Neural cell (in vitro differentiated cells): ENCODE results near the gene SRGAP3. TPM values are rescaled to one million over a fixed set of nuclear protein-coding genes. Genes with fewer than 3 reads are reported as not detected.
A peak's percentile ranks its signal among the peaks of the same experiment; 100 is the strongest.
"Not testable (repeated sequence)": the region's sequence is repeated elsewhere in the genome, so short reads cannot be mapped to it uniquely, and the experiment has no call there.

Experiments used
- H2AFZ ChIP-seq: fragments of 200-600, 300-800 bp; sonication (generic), shearing (Covaris generic); 2 replicates; pipeline ENCODE4 v1.6.0; 2014; ENCODE audit warnings: low read depth, mild to moderate bottlenecking, antibody characterized with exemption, low read length, moderate library complexity
- H3F3A ChIP-seq: fragments of 200-600 bp; shearing (Covaris generic); 2 replicates; pipeline ENCODE4 v1.6.1; 2016; ENCODE audit warnings: mild to moderate bottlenecking, moderate library complexity, mixed read lengths, antibody characterized with exemption, low read length; ENCODE audit not compliant: insufficient read depth, poor library complexity, severe bottlenecking
- H3K27ac ChIP-seq: fragments of 200-600, 300-800 bp; sonication (generic), shearing (Covaris generic); 2 replicates; pipeline ENCODE4 v1.5.1; 2014; ENCODE audit warnings: mild to moderate bottlenecking, low read length, moderate library complexity
- H3K27me3 ChIP-seq: fragments of 300-800, 200-600 bp; sonication (generic), shearing (Covaris generic); 2 replicates; pipeline ENCODE4 v1.6.0; 2014; ENCODE audit warnings: mild to moderate bottlenecking, low read depth, low read length, moderate library complexity; ENCODE audit not compliant: insufficient read depth
- H3K36me3 ChIP-seq: fragments of 300-800, 200-600 bp; sonication (generic), shearing (Covaris generic); 2 replicates; pipeline ENCODE4 v1.5.1; 2014; ENCODE audit warnings: mild to moderate bottlenecking, antibody characterized with exemption, low read length, moderate library complexity; ENCODE audit not compliant: insufficient read depth
- H3K4me2 ChIP-seq: fragments of 300-800, 200-600 bp; sonication (generic), shearing (Covaris generic); 2 replicates; pipeline ENCODE4 v1.6.0; 2014; ENCODE audit warnings: mild to moderate bottlenecking, low read length
- H3K4me3 ChIP-seq: fragments of 300-800, 200-600 bp; sonication (generic), shearing (Covaris generic); 2 replicates; pipeline ENCODE4 v1.5.1; 2014; ENCODE audit warnings: mild to moderate bottlenecking, low read length, moderate library complexity
- H3K79me2 ChIP-seq: fragments of 200-600 bp; shearing (Covaris generic); replicated peaks from 2 replicates; pipeline ENCODE4 v1.6.0; 2014; ENCODE audit warnings: mild to moderate bottlenecking, low read length, moderate library complexity; ENCODE audit not compliant: insufficient read depth
- H3K9ac ChIP-seq: fragments of 300-800, 200-600 bp; sonication (generic), shearing (Covaris generic); 2 replicates; pipeline ENCODE4 v1.6.1; 2016; ENCODE audit warnings: mild to moderate bottlenecking, low read length, mixed read lengths
- H3K9me2 ChIP-seq: fragments of 200-600 bp; shearing (Covaris generic); 2 replicates; pipeline ENCODE4 v1.6.1; 2016; ENCODE audit warnings: mild to moderate bottlenecking, low read length, mixed read lengths; ENCODE audit not compliant: insufficient read depth
- H3K9me3 ChIP-seq: fragments of 200-600, 300-800 bp; sonication (generic), shearing (Covaris generic); 2 replicates; pipeline ENCODE4 v1.6.1; 2016; ENCODE audit warnings: mild to moderate bottlenecking, mixed run types, low read length, moderate library complexity, mixed read lengths
- H4K20me1 ChIP-seq: fragments of 200-600 bp; shearing (Covaris generic); 2 replicates; pipeline ENCODE4 v1.6.1; 2016; ENCODE audit warnings: mild to moderate bottlenecking, mixed run types; ENCODE audit not compliant: insufficient read depth
- EP300 ChIP-seq: fragments of 450-650 bp; conservative IDR thresholded peaks from 2 replicates; pipeline ENCODE4 v1.6.1; 2014; ENCODE audit warnings: antibody characterized with exemption, mild to moderate bottlenecking, moderate library complexity; ENCODE audit not compliant: poor library complexity, severe bottlenecking
- EZH2 ChIP-seq: fragments of 200-600, 300-800 bp; shearing (Covaris generic), sonication (generic); IDR thresholded peaks from 2 replicates; pipeline ENCODE4 v1.6.1; 2014; ENCODE audit warnings: antibody characterized with exemption, low read length, borderline replicate concordance, mild to moderate bottlenecking; ENCODE audit not compliant: insufficient read depth, poor library complexity, severe bottlenecking
- MXI1 ChIP-seq: fragments of 450-650 bp; conservative IDR thresholded peaks from 2 replicates; pipeline ENCODE4 v1.6.1; 2014; ENCODE audit warnings: antibody characterized with exemption, mild to moderate bottlenecking; ENCODE audit not compliant: poor library complexity, severe bottlenecking
- POLR2AphosphoS5 ChIP-seq: IDR thresholded peaks from 2 replicates; pipeline ENCODE4 v1.6.1; 2012
- RAD21 ChIP-seq: fragments of 450-650 bp; conservative IDR thresholded peaks from 2 replicates; pipeline ENCODE4 v1.6.1; 2014; ENCODE audit warnings: antibody characterized with exemption, mild to moderate bottlenecking, moderate library complexity
- SMC3 ChIP-seq: fragments of 450-650 bp; conservative IDR thresholded peaks from 2 replicates; pipeline ENCODE4 v1.6.1; 2014; ENCODE audit warnings: antibody characterized with exemption, mild to moderate bottlenecking, moderate library complexity; ENCODE audit not compliant: poor library complexity
- TAF1 ChIP-seq: IDR thresholded peaks from 2 replicates; pipeline ENCODE4 v1.6.1; 2012; ENCODE audit warnings: low read depth
- polyA plus RNA-seq: library from polyadenylated mRNA; depleted of rRNA; stranded (reverse); fragments of >200 nt; gene quantifications from 2 replicates; pipeline ENCODE4 v1.2.3, GENCODE V29; 2014
- TF ChIP-seq, protein P1 (sequence below): fragments of 450-650 bp; IDR thresholded peaks from 2 replicates; pipeline ENCODE4 v1.5.1; 2014; ENCODE audit warnings: antibody characterized with exemption, mild to moderate bottlenecking, moderate library complexity; ENCODE audit not compliant: poor library complexity, severe bottlenecking
- TF ChIP-seq, protein P2 (sequence below): IDR thresholded peaks from 2 replicates; pipeline ENCODE4 v1.6.1; 2012; ENCODE audit warnings: borderline replicate concordance

Gene SRGAP3
- polyA plus RNA-seq, 1 donor from 2014 or later: 31.5 TPM

DNA sequence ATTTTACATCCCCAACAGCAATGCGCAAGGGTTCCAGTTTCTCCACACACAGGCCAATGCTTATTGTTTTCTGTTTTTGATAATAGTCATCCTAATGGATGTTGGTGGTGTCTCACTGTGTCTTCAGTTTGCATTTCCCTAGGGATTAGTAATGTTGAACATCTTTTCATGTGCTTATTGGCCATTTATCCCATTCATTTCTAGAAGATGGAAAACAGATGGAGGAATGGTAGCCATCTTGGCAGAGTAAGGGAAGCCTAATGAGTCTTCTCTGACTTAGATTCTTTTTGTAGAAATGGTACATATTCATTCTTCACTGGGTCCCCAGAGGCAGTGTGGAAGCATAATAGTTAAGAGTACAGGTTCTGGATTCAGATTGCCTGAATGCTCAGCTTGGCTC is 46.8 kb upstream of the SRGAP3 start:
- Histone ChIP-seq H3F3A (no peaks in the 10 kb centered on the region), H3K4me2 (no peak overlapping the region), H3K27me3 (no peaks in the 10 kb centered on the region)

DNA sequence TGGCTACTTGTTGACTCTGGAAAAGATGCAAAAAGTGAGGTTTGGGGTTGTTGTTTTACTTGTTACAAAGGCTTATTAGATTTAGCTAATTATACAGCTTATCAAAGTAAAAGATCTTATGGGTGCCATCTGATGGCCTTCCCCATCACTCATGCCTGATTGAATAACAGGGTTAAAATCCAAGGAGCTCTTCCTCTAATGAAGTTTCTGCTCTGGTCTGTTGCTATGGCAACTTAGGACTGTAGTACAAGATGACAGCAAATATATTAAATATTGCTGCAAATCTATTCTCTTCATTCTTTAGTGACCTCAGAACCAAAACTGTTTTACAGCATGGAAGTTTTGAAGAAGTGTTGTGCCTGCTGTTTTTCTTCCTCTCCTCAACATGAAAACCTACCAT is 45.6 kb upstream of the SRGAP3 start:
- Histone ChIP-seq H3F3A (no peaks in the 10 kb centered on the region), H2AFZ (no peak overlapping the region), H3K36me3 (no peaks in the 10 kb centered on the region), H3K9me3 (no peaks in the 10 kb centered on the region), H3K9ac (no peak overlapping the region), H3K27me3 (no peaks in the 10 kb centered on the region), H3K9me2 (no peaks in the 10 kb centered on the region), H3K79me2 (no peaks in the 10 kb centered on the region), H3K27ac (peak overlapping the region; percentile 10), H3K4me2 (peak overlapping the region; percentile 41), H4K20me1 (no peaks in the 10 kb centered on the region), H3K4me3 (no peak overlapping the region)
- TF ChIP-seq, protein P1, sequence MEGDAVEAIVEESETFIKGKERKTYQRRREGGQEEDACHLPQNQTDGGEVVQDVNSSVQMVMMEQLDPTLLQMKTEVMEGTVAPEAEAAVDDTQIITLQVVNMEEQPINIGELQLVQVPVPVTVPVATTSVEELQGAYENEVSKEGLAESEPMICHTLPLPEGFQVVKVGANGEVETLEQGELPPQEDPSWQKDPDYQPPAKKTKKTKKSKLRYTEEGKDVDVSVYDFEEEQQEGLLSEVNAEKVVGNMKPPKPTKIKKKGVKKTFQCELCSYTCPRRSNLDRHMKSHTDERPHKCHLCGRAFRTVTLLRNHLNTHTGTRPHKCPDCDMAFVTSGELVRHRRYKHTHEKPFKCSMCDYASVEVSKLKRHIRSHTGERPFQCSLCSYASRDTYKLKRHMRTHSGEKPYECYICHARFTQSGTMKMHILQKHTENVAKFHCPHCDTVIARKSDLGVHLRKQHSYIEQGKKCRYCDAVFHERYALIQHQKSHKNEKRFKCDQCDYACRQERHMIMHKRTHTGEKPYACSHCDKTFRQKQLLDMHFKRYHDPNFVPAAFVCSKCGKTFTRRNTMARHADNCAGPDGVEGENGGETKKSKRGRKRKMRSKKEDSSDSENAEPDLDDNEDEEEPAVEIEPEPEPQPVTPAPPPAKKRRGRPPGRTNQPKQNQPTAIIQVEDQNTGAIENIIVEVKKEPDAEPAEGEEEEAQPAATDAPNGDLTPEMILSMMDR: no peak
- TF ChIP-seq EP300: no peak
- no peak for TF ChIP-seq TAF1
- no peak for TF ChIP-seq POLR2AphosphoS5
- no peak for TF ChIP-seq MXI1
- TF ChIP-seq RAD21: no peak
- TF ChIP-seq SMC3: no peak

More for the DNA sequence above, 46.8 kb upstream of the SRGAP3 start:
- H4K20me1 ChIP-seq: no peaks in the 10 kb centered on the region
- no peaks in the 10 kb centered on the region for H3K9me2 ChIP-seq
- no peaks in the 10 kb centered on the region for H3K9me3 ChIP-seq
- H3K79me2 ChIP-seq: no peaks in the 10 kb centered on the region
- H3K9ac ChIP-seq: no peak overlapping the region
- TF ChIP-seq, protein P1: no peak
- TF ChIP-seq SMC3: no peak
- no peak for TF ChIP-seq EP300
- no peak for TF ChIP-seq POLR2AphosphoS5
- TF ChIP-seq TAF1: no peak
- TF ChIP-seq MXI1: no peak
- no peak for TF ChIP-seq RAD21
- TF ChIP-seq, protein P2, sequence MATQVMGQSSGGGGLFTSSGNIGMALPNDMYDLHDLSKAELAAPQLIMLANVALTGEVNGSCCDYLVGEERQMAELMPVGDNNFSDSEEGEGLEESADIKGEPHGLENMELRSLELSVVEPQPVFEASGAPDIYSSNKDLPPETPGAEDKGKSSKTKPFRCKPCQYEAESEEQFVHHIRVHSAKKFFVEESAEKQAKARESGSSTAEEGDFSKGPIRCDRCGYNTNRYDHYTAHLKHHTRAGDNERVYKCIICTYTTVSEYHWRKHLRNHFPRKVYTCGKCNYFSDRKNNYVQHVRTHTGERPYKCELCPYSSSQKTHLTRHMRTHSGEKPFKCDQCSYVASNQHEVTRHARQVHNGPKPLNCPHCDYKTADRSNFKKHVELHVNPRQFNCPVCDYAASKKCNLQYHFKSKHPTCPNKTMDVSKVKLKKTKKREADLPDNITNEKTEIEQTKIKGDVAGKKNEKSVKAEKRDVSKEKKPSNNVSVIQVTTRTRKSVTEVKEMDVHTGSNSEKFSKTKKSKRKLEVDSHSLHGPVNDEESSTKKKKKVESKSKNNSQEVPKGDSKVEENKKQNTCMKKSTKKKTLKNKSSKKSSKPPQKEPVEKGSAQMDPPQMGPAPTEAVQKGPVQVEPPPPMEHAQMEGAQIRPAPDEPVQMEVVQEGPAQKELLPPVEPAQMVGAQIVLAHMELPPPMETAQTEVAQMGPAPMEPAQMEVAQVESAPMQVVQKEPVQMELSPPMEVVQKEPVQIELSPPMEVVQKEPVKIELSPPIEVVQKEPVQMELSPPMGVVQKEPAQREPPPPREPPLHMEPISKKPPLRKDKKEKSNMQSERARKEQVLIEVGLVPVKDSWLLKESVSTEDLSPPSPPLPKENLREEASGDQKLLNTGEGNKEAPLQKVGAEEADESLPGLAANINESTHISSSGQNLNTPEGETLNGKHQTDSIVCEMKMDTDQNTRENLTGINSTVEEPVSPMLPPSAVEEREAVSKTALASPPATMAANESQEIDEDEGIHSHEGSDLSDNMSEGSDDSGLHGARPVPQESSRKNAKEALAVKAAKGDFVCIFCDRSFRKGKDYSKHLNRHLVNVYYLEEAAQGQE: no peak
- no peak for TF ChIP-seq EZH2
- no peak overlapping the region for H3K27ac ChIP-seq
- no peaks in the 10 kb centered on the region for H3K36me3 ChIP-seq
- no peak overlapping the region for H3K4me3 ChIP-seq
- no peak overlapping the region for H2AFZ ChIP-seq

DNA sequence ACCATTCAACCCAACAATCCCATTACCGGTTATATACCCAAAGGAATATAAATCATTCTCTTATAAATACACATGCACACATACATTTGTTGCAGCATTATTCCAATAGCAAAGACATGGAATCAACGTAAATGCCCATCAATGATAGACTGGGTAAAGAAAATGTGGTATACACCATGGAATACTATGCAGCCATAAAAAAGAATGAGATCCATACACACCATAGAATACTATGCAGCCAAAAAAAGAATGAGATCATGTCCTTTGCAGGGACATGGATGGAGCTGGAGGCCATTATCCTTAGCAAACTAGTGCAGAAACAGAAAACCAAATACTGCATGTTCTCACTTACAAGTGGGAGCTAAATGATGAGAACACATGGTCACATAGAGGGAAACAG is 44.5 kb upstream of the SRGAP3 start:
- not testable (repeated sequence) for H4K20me1 ChIP-seq, H3K27ac ChIP-seq, H3F3A ChIP-seq, H3K4me2 ChIP-seq, H3K9me2 ChIP-seq, H3K9ac ChIP-seq, H3K27me3 ChIP-seq, H3K36me3 ChIP-seq, H3K79me2 ChIP-seq, H3K9me3 ChIP-seq, H2AFZ ChIP-seq, H3K4me3 ChIP-seq
